Neural cell (in vitro differentiated cells): ENCODE data around the gene KDM2A. TPM values are rescaled to one million over a fixed set of nuclear protein-coding genes. Genes with fewer than 3 reads are reported as not detected.

Experiments used
- H2AFZ ChIP-seq: fragments of 200-600, 300-800 bp; sonication (generic), shearing (Covaris generic); 2 replicates; pipeline ENCODE4 v1.6.0; 2014; ENCODE audit warnings: low read depth, mild to moderate bottlenecking, antibody characterized with exemption, low read length, moderate library complexity
- H3F3A ChIP-seq: fragments of 200-600 bp; shearing (Covaris generic); 2 replicates; pipeline ENCODE4 v1.6.1; 2016; ENCODE audit warnings: mild to moderate bottlenecking, moderate library complexity, mixed read lengths, antibody characterized with exemption, low read length; ENCODE audit not compliant: insufficient read depth, poor library complexity, severe bottlenecking
- H3K27ac ChIP-seq: fragments of 200-600, 300-800 bp; sonication (generic), shearing (Covaris generic); 2 replicates; pipeline ENCODE4 v1.5.1; 2014; ENCODE audit warnings: mild to moderate bottlenecking, low read length, moderate library complexity
- H3K27me3 ChIP-seq: fragments of 300-800, 200-600 bp; sonication (generic), shearing (Covaris generic); 2 replicates; pipeline ENCODE4 v1.6.0; 2014; ENCODE audit warnings: mild to moderate bottlenecking, low read depth, low read length, moderate library complexity; ENCODE audit not compliant: insufficient read depth
- H3K36me3 ChIP-seq: fragments of 300-800, 200-600 bp; sonication (generic), shearing (Covaris generic); 2 replicates; pipeline ENCODE4 v1.5.1; 2014; ENCODE audit warnings: mild to moderate bottlenecking, antibody characterized with exemption, low read length, moderate library complexity; ENCODE audit not compliant: insufficient read depth
- H3K4me2 ChIP-seq: fragments of 300-800, 200-600 bp; sonication (generic), shearing (Covaris generic); 2 replicates; pipeline ENCODE4 v1.6.0; 2014; ENCODE audit warnings: mild to moderate bottlenecking, low read length
- H3K4me3 ChIP-seq: fragments of 300-800, 200-600 bp; sonication (generic), shearing (Covaris generic); 2 replicates; pipeline ENCODE4 v1.5.1; 2014; ENCODE audit warnings: mild to moderate bottlenecking, low read length, moderate library complexity
- H3K79me2 ChIP-seq: fragments of 200-600 bp; shearing (Covaris generic); replicated peaks from 2 replicates; pipeline ENCODE4 v1.6.0; 2014; ENCODE audit warnings: mild to moderate bottlenecking, low read length, moderate library complexity; ENCODE audit not compliant: insufficient read depth
- H3K9ac ChIP-seq: fragments of 300-800, 200-600 bp; sonication (generic), shearing (Covaris generic); 2 replicates; pipeline ENCODE4 v1.6.1; 2016; ENCODE audit warnings: mild to moderate bottlenecking, low read length, mixed read lengths
- H3K9me2 ChIP-seq: fragments of 200-600 bp; shearing (Covaris generic); 2 replicates; pipeline ENCODE4 v1.6.1; 2016; ENCODE audit warnings: mild to moderate bottlenecking, low read length, mixed read lengths; ENCODE audit not compliant: insufficient read depth
- H3K9me3 ChIP-seq: fragments of 200-600, 300-800 bp; sonication (generic), shearing (Covaris generic); 2 replicates; pipeline ENCODE4 v1.6.1; 2016; ENCODE audit warnings: mild to moderate bottlenecking, mixed run types, low read length, moderate library complexity, mixed read lengths
- H4K20me1 ChIP-seq: fragments of 200-600 bp; shearing (Covaris generic); 2 replicates; pipeline ENCODE4 v1.6.1; 2016; ENCODE audit warnings: mild to moderate bottlenecking, mixed run types; ENCODE audit not compliant: insufficient read depth
- CTCF ChIP-seq: fragments of 450-650 bp; IDR thresholded peaks from 2 replicates; pipeline ENCODE4 v1.5.1; 2014; ENCODE audit warnings: antibody characterized with exemption, mild to moderate bottlenecking, moderate library complexity; ENCODE audit not compliant: poor library complexity, severe bottlenecking
- EP300 ChIP-seq: fragments of 450-650 bp; conservative IDR thresholded peaks from 2 replicates; pipeline ENCODE4 v1.6.1; 2014; ENCODE audit warnings: antibody characterized with exemption, mild to moderate bottlenecking, moderate library complexity; ENCODE audit not compliant: poor library complexity, severe bottlenecking
- EZH2 ChIP-seq: fragments of 200-600, 300-800 bp; shearing (Covaris generic), sonication (generic); IDR thresholded peaks from 2 replicates; pipeline ENCODE4 v1.6.1; 2014; ENCODE audit warnings: antibody characterized with exemption, low read length, borderline replicate concordance, mild to moderate bottlenecking; ENCODE audit not compliant: insufficient read depth, poor library complexity, severe bottlenecking
- MXI1 ChIP-seq: fragments of 450-650 bp; conservative IDR thresholded peaks from 2 replicates; pipeline ENCODE4 v1.6.1; 2014; ENCODE audit warnings: antibody characterized with exemption, mild to moderate bottlenecking; ENCODE audit not compliant: poor library complexity, severe bottlenecking
- POLR2AphosphoS5 ChIP-seq: IDR thresholded peaks from 2 replicates; pipeline ENCODE4 v1.6.1; 2012
- RAD21 ChIP-seq: fragments of 450-650 bp; conservative IDR thresholded peaks from 2 replicates; pipeline ENCODE4 v1.6.1; 2014; ENCODE audit warnings: antibody characterized with exemption, mild to moderate bottlenecking, moderate library complexity
- SMC3 ChIP-seq: fragments of 450-650 bp; conservative IDR thresholded peaks from 2 replicates; pipeline ENCODE4 v1.6.1; 2014; ENCODE audit warnings: antibody characterized with exemption, mild to moderate bottlenecking, moderate library complexity; ENCODE audit not compliant: poor library complexity
- TAF1 ChIP-seq: IDR thresholded peaks from 2 replicates; pipeline ENCODE4 v1.6.1; 2012; ENCODE audit warnings: low read depth
- polyA plus RNA-seq: library from polyadenylated mRNA; depleted of rRNA; stranded (reverse); fragments of >200 nt; gene quantifications from 2 replicates; pipeline ENCODE4 v1.2.3, GENCODE V29; 2014
- TF ChIP-seq, protein P1 (sequence below): IDR thresholded peaks from 2 replicates; pipeline ENCODE4 v1.6.1; 2012; ENCODE audit warnings: borderline replicate concordance

The KDM2A gene
- polyA plus RNA-seq, 1 donor from 2014 or later, result 12.4 TPM

- Histone ChIP-seq H3K4me2 (no peak overlapping the region), H3K9me3 (no peaks in the 10 kb centered on the region), H3F3A (no peaks in the 10 kb centered on the region), H2AFZ (no peak overlapping the region), H3K9me2 (no peaks in the 10 kb centered on the region), H3K27ac (no peak overlapping the region), H3K36me3 (no peaks in the 10 kb centered on the region), H3K9ac (no peak overlapping the region), H3K27me3 (peaks cover 17% of the 10 kb centered on the region), H3K79me2 (no peaks in the 10 kb centered on the region), H4K20me1 (no peaks in the 10 kb centered on the region), H3K4me3 (no peak overlapping the region)
- TF ChIP-seq, protein P1, sequence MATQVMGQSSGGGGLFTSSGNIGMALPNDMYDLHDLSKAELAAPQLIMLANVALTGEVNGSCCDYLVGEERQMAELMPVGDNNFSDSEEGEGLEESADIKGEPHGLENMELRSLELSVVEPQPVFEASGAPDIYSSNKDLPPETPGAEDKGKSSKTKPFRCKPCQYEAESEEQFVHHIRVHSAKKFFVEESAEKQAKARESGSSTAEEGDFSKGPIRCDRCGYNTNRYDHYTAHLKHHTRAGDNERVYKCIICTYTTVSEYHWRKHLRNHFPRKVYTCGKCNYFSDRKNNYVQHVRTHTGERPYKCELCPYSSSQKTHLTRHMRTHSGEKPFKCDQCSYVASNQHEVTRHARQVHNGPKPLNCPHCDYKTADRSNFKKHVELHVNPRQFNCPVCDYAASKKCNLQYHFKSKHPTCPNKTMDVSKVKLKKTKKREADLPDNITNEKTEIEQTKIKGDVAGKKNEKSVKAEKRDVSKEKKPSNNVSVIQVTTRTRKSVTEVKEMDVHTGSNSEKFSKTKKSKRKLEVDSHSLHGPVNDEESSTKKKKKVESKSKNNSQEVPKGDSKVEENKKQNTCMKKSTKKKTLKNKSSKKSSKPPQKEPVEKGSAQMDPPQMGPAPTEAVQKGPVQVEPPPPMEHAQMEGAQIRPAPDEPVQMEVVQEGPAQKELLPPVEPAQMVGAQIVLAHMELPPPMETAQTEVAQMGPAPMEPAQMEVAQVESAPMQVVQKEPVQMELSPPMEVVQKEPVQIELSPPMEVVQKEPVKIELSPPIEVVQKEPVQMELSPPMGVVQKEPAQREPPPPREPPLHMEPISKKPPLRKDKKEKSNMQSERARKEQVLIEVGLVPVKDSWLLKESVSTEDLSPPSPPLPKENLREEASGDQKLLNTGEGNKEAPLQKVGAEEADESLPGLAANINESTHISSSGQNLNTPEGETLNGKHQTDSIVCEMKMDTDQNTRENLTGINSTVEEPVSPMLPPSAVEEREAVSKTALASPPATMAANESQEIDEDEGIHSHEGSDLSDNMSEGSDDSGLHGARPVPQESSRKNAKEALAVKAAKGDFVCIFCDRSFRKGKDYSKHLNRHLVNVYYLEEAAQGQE, result no peak
- TF ChIP-seq SMC3, result no peak
- no peak for TF ChIP-seq CTCF
- no peak for TF ChIP-seq TAF1
- TF ChIP-seq EP300, result no peak
- TF ChIP-seq POLR2AphosphoS5, result no peak
- TF ChIP-seq RAD21, result no peak
- TF ChIP-seq EZH2, result no peak
- TF ChIP-seq MXI1, result no peak
These were observed 185.5 kb downstream of the KDM2A start for GRCh38 chr11:67304511-67305113.

DNA sequence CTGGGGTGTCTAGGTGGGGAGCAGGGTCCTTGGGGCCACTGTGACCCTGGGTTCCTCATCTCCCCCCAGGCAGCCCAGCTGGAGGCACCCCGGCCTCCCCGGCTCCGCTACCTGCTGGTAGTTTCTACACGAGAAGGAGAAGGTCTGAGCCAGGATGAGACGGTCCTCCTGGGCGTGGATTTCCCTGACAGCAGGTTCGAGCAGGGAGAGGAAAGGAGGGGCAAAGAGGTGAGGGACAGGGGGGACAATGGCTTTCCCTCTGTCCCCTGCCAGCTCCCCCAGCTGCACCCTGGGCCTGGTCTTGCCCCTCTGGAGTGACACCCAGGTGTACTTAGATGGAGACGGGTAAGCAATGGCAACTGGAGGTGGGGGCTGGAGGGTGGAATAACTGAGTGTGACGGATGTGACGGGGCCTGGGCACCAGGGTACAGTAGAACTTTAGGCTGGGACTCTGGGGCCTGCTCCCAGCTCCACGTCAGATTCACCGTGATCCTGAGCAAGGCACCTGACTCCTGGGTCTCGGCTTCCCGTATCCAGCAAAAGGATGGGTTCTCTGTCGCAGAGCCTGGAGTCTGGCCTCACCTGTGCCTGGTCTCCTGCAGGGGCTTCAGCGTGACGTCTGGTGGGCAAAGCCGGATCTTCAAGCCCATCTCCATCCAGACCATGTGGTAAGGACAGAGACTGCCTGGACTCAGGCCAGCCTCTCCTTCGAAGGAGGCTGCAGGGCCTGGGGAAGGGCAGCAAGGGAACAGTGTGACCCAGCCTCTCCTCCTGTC lies 187.9 kb downstream of the KDM2A start:
- Histone ChIP-seq H2AFZ (no peak overlapping the region), H3K36me3 (no peaks in the 10 kb centered on the region), H4K20me1 (no peaks in the 10 kb centered on the region), H3K27me3 (peaks cover 17% of the 10 kb centered on the region), H3K9ac (no peak overlapping the region), H3K4me3 (no peak overlapping the region), H3K27ac (no peak overlapping the region), H3F3A (no peaks in the 10 kb centered on the region), H3K9me3 (no peaks in the 10 kb centered on the region), H3K9me2 (no peaks in the 10 kb centered on the region), H3K79me2 (no peaks in the 10 kb centered on the region), H3K4me2 (no peak overlapping the region)
- no peak for TF ChIP-seq CTCF
- no peak for TF ChIP-seq POLR2AphosphoS5
- TF ChIP-seq, protein P1, result no peak
- no peak for TF ChIP-seq SMC3
- no peak for TF ChIP-seq EP300
- TF ChIP-seq RAD21, result no peak
- TF ChIP-seq EZH2, result no peak
- no peak for TF ChIP-seq MXI1
